CD4-positive, alpha-beta T cell treated with Interleukin-21 for 1 hour (primary cell): ENCODE data around the gene MAPK1.
A peak's percentile ranks its signal among the peaks of the same experiment; 100 is the strongest.
"Not testable (repeated sequence)": the region's sequence is repeated elsewhere in the genome, so short reads cannot be mapped to it uniquely, and the experiment has no call there.

Source experiments
- DNase-seq: peaks from one replicate; pipeline ENCODE4 v3.0.0-alpha.2; 2020

The MAPK1 gene

DNA sequence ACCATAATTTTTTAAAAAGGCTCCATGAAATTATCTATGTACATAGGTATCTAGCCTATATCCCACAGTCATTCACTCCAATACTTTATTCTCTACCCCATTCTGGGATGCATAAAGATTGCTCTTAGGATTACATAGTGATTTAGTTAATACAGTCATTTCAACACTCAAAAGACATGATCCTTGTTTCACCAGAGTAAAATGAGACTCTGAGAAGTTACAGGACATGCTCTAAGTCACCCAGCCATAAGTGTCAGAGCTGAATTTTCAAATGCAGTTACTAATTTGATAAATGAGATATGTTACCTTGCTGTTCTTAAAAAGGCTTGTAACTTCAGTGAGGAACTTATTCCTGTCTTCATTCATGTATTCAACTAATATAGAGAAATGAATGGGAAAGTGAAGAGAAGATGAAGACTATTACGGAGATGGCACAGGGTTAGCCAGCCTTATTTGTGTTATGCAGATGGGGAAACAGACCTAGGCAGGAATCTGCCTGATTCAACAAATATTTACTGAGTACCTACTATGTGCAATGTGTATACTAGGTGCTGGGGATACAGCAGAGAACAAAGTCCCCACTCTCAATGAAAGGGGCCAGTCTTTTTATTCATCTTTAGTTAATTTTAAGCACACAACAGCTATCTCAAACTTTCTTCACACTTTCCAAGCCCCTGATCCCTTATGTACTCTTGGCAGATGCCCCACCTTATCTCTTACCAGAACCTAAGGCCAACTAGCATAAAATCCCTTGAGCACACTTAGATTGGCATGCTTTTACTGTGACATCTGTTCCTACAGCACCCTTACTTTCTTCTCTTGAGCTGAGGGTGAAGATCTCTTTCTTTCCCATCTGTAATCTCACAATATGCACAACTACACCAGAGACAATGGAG is 21.6 kb downstream of the MAPK1 start:
- no peak for DNase-seq

DNA sequence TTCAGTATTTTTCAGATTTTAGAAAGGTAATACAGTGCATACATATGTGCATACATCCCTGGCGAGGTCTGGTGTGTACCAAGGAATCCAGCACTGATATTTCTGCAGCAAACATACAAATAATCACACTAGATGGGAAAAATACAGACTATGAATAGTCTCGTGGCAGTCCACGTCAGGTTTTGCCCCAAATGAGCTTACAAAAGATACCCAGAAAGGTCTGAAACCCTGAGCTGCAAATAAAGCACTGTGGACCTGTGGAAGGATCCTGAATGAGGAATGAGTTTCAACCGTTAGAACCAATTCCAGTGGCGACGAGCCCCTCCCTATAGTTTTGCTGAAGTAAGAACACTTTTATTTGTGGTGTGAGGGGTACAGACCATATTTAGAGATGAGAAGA is 24.5 kb downstream of the MAPK1 start:
- no peak for DNase-seq

DNA sequence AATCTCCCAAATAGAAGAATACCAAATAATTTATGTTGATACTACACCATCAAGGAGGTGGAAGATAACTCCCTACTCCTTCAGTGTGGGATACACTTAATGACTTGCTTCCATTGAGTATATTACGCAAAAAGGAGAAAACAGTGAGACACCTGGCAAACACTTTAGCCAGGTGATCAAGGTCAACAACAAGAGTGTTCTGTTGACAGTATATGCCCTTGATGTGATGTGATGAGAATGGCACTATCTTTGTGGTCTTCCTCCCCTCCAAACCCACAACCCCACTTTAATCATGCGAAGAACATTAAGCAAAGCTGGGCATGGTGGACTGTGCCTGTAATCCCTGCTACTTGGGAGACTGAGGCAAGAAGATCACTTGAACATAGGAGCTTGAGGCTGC is 26.0 kb downstream of the MAPK1 start:
- no peak for DNase-seq

DNA sequence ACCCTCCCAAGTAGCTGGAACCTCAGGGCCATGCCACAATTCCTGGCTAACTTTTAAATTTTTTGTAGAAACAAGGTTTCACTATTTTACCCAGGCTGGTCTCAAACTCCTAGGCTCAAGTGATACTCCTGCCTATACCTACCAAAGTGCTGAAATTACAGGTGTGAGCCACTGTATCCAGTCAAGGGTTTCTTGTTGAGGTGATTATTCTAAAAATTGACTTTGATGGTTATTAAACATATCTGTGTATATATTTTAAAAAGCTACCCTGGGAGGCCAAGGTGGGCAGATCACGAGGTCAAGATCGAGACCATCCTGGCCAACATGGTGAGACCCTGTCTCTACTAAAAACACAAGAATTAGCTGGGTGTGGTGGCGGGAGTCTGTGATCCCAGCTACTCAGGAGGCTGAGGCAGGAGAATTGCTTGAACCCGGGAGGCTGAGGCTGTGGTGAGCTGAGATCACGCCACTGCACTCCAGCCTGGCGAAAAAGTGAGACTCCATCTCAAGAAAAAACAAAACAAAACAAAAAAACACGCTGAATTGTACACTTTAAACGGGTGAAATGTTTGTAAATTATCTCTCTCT is 27.1 kb downstream of the MAPK1 start:
- no peak for DNase-seq

DNA sequence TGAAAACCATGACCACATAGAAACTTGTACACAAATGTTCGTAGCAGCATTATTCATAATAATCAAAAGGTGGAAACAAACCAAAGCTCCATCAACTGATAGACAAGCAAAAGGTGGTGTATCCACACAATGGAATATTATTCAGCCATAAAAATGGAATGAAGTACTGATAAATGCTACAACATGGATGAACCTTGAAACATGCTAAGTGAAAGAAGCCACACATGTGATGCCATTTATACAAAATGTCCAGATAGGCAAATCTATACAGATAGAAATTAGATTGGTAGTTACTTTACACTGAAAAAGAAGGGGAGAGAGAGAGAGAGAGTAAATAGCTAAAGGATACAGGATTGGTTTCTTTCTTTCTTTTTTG is 27.7 kb downstream of the MAPK1 start:
- no peak for DNase-seq

DNA sequence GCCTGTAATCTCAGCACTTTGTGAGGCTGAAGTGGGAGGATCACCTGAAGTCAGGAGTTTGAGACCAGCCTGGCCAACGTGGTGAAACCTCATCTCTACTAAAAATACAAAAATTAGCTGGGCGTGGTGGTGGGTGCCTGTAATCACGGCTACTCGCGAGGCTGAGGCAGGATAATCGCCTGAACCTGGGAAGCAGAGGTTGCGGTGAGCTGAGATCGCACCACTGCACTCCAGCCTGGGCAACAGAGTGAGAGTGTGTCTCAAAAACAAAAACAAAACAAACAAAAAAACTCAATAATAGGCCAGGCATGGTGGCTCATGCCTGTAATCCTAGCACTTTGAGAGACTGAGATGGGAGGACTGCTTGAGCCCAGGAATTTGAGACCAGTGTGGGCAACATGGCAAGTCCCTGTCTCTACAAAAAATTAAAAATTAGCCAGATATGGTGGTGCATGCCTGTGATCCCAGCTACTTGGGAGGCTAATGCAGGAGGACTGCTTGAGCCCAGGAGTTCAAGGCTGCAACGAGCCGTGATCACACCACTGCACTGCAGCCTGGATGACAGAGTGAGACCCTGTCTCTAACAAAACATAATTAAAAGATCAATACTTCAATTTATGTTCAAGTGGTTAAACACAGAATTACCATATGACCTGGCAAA is 28.2 kb downstream of the MAPK1 start:
- not testable (repeated sequence) for DNase-seq

DNA sequence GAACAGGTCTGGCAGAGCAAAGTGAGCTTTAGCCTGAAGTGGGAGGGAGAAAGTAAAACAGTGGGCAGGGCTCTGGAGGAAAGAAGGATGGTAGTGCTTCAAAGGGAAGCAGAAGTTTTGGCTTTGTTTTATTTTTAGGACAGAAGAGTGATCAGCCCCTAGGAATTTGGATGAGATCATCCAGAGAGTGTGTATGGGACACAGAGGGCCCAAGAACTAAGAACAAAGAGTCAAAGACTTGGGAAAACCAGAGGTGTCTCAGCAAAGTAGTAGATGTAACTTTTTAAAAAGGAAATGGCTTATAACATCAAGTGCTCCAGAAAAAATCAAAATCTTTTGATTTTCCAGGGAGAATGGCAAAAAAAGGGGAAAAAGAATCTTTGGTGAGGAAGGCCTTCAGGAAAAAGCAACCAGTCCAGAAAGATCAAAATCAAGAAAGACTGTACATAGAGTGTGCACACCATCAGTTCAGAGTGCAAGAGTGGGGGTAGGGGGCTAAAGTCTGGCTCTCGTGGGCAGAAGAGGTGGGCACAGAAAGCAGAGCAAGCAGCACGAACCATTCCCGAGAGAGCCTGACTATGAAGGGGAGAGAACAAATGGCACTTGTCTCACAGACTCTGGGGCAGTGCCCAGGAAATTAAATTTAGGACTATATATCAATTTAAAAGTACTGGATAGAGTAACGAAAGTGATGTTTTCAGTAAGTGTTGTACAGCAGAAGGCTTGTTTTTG is 30.0 kb downstream of the MAPK1 start:
- DNase-seq, result no peak

DNA sequence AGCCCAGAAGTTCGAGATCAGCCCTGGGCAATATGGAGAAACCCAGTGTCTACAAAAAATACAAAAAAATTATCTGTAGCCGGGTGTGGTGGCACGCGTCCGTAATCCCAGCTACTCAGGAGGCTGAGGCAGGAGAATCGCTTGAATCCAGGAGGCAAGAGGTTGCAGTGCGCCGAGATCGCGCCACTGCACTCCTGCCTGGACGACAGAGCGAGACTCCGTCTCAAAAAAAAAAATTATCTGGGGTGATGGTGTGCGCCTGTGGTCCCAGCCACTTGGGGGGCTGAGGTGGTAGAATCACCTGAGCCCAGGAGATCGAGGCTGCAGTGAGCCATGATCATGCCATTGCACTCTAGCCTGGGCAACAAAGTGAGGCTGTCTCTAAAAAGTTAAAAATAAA is 31.0 kb downstream of the MAPK1 start:
- DNase-seq, result not testable (repeated sequence)

DNA sequence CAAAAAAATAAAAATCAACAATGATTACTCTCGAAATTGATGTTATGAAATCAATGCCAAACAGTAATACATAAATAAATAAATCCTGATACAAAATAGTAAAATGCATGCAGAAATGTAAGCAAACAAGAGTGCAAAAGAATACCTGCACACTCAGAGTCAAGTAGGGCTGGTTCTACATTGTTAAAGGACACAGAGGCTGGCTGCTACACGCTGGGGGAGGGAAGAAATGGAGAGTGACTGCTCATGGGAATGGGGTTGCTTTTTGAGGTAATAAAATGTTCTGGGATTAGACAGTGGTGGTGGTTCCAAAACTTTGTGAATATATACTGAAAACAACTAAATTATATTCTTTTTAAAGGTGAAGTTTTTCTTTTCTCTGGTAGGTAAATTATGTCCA is 32.1 kb downstream of the MAPK1 start:
- no peak for DNase-seq

DNA sequence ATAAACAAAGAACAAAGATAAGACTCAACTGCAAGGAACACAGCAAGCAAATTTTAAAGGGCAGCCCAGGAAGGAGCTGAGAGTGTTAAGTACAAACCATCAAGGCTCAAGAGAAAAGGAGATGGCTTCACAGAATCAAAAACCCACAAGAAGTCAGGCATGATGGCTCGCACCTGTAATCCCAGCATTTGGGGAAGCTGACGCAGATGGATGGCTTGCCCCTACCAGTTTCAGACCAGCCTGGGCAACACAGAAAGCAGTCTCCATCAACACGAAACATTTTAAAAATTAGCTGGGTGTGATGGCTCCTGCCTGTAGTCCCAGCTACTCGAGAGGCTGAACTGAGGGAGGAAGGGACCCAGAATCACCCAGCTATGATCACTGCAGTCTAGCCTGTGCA is 32.6 kb downstream of the MAPK1 start:
- no peak for DNase-seq

DNA sequence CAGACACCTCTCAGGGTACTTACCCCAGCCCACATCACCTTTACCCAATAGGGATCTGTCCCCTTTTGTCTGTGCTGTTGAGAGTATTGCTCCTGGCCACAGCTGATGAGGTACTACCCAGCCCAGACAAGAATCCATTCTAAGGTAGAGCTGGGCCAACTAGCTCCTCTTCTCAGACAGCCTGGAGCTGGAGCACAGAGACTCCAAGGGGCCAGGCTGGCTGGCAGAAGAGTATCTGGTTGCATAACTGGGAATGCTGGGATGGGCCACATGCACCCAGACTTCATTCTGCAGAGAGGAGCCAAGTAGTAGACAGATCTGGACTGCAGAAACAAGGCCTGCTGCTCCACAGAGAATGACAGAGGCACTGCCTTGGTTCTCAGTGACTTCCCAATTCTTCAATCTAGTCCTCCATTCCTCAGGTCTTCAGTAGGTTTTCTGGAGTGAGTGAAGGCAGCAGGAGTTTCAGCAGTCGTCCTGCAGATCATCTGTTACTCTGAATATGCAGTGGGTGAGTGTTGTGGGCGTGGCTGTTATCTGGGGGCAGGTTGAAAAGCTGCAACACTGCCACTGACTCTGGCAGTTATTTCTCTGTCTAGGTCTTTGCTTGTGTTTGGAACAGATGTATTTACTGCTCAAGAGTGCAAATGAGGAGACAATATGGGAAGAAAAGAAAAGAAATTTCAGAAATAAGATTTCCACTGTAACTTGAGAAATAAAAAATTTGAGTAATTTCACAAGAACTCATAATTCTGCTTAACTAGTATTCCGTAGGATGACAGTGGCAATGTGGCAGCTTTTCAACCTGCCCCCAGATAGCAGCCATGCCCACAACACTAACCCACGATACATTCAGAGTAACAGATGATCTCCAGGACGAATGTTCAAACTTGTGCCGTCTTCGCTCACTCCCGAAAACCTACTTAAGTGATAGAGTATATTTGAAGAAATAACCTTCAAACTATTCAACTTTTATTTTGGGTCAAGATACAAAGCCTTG is 34.9 kb downstream of the MAPK1 start:
- DNase-seq, result peak; percentile 26

DNA sequence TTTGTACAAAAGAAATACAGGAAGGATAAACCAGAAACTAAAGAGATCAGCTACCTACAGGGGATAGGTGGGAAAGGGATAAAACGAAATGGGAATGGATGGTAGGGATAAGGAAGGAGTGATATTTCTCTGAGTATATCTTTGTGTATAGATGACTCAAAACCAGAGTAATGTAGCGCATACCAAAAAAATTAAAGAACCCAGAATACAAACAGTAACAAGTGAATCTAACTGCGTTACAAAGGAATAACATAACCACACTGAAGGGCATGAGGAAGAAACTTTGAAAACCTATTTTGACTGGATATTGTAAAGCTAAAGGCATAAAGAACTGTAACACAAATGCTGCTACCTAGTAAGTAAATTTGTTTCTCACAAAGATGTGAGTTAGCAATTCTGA is 37.9 kb downstream of the MAPK1 start:
- DNase-seq, result no peak

DNA sequence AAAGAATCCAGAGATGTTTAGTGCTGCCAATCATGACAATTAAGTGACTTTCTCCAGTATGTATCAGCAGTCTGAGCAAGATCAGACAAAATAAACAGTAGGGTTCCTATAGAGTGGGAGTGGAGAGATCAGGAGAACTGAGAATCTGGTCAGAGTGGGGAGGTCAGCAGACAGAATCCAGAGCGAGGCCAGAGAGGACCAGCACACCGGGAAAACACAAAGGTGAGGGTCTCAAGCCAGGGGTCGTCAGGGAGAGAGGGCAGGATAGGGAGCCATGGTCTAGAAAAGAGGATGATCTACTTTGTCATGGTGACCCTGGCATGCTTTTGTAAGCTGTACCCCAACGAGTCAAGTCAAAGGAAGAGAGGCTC is 39.2 kb downstream of the MAPK1 start:
- DNase-seq, result no peak

DNA sequence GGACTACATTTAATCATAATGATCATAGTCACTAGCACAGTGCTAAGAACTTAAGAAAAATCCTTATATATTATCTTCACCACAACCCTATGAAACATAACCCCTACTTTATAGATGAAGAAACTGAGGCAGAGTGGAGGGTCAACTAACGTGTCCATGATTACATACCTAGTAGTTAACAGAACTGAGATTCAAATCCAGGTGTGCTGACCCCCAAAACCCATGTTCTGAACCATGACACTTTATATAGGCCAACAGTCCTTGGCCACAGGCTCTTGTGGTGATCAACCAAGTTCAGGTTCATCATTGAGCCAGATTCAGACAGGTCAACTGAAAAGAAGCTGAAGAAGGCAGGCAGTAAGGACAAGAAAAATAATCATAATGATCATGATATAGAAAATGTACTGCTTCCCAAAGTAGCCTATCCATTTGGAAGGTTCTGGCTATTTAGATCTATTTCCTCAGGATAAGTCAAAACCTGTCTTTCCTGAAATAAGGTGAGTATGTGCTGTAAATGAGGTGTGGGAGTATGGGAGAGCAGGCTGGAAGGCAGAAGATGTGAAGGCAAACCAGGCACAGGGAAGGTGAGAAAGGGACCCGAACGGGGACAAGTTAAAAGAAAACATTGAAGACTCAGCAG is 39.7 kb downstream of the MAPK1 start:
- no peak for DNase-seq

DNA sequence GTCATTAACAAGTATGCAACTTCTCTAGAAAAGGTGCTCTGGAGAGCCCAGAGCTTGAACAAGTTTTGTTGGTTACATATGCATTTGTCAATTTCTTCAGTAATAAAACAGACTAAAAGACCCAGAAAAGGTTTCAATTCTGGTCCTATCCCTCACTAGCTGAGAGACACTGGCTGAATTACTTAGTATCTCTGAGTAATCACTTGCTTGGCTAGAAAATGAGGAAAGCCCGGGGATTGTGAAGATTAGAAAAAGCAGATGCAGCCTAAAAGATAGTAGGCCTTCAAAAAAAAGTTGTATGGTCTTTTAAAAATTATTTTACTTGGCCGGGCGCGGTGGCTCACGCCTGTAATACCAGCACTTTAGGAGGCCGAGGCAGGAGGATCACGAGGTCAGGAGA is 41.2 kb downstream of the MAPK1 start:
- DNase-seq, result no peak

DNA sequence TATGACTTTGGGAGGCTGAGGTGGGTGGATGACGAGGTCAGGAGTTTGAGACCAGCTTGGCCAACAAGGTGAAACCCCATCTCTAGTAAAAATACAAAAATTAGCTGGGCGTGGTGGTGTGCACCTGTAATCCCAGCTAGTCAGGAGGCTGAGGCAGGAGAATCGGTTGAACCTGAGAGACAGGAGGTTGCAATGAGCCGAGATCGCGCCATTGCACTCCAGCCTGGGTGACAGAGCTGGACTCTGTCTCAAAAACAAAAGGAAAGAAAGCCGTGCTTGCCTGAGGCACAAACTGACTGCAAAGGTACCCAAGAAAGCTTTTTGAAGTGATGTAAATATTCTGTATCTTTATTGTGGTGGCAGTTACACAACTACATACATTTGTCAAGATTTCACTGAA is 42.5 kb downstream of the MAPK1 start:
- DNase-seq, result not testable (repeated sequence)

DNA sequence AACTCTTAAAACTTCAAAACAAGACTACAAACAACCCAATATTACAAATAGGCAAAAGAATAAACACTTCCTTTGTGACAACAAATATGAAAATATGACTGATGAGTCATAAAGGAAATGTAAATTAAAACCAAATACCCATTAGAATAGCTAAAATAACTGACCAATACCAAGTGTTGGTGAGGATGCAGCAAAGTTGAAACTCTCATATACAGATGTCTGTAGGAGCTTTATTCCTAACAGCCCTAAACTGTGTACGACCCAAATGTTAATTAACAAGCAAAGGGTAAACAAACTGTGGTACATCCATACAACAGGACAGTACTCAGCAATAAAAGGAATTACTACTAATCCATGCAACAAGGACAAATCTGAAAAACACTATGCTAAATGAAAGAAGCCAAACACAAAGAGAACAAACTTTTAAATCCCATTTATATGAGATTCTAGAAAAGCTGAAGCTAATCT is 43.0 kb downstream of the MAPK1 start:
- no peak for DNase-seq

DNA sequence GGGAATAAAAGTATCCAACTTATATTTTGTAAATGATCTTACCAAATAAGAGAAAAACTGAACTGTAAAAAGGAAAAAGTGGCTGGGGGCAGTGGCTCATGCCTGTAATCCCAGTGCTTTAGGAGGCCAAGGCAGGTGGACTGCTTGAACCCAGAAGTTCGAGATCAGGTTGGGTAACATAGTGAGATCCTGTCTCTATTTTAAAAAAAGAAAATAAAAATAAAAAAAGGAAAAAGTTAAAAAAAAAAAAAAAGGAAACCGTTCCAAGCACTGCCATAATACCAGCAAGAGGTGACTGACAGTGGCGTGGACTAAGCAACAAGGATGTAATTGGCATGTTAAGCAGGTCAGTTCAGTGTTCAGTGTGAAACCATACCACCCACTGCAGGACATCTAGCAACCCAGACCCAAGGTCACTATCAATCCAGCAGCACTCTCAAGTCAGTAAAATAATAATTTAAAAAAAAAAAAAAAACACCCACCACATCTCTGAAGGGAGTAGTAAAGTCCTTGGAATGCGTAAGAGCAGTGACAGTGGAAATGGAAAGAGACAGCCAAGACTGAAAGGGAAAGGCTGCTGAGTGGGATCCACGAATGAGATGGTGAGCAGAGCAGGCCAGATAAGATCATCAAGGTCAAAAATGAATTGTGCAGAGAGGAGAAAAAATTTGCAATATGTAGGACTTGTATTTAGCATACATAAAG is 43.6 kb downstream of the MAPK1 start:
- DNase-seq, result no peak

DNA sequence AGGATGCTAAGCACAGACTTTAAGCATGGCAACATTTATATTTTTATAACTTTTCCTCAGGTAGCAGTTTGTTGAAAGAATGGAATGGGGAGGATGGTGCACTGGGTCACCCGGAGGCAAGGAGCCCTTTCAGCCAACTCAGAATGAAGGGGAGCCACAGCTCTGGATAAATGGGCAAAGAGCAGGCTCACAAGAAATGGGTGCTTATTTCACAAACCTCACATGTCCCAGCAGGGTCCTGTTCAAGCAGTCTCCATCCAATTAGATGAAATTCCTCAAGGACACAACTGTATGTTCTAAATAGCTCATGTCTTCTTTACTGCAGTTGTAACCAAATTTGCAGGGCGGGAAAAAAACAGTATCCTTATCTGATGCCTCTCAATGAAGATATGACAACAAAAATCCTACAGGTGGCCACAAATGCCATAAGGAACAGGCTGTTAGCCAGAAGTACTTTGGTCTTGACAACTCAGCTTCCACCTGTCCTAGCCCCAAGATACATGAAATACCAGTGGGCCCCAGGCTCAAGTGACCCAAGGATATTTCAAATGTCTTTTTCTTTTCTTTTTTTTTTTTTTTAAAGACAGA is 48.2 kb downstream of the MAPK1 start:
- DNase-seq, result no peak

DNA sequence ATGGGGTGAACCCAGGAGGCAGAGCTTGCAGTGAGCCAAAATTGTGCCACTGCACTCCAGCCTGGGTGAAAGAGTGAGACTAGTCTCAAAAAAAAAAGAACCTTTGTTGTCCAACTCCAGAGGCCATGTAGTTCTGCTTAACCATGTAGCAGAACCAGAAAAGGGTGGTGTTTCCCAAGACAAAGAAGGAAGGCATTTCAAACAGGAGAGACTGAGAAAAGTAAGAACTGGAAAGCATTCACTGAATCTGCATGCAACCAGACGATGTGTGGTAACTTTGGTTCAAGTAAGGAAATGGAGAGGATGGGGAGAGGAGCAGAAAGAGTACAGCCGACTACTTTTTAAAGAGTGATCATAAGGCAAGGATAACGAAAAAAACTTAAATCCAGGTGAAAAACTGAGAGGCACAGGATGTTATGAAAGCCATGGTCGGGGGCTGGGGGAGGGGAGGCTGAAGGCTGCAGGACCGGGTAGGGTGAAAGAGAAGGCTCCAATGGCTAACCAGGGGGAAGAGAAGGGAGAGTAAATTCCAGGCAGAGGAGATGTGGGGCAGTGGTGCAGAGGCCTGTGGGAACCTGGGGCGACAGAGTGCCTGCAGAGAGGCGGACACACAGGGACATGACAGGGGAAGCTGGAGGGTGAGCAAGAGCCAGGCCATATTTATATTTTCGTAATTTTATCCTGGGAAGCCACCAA is 48.8 kb downstream of the MAPK1 start:
- DNase-seq, result no peak
